ENCODE results near the gene AHCYL2. TPM values are rescaled to one million over a fixed set of nuclear protein-coding genes. Genes with fewer than 3 reads are reported as not detected.

Gene AHCYL2
- polyA plus RNA-seq, 1 donor from 2014 or later: 39.9 TPM

GRCh38 chr7:129450295-129450694 is 225.5 kb downstream of the AHCYL2 start:
- Histone ChIP-seq H3K4me3 (ENCODE audit: low read length) (no peak overlapping the region), H3K9ac (ENCODE audit: low read length) (no peak overlapping the region), H3K9me2 (ENCODE audit: insufficient read depth, low read length) (no peaks in the 10 kb centered on the region), H2AFZ (ENCODE audit: low read depth, low read length) (no peak overlapping the region), H3K27me3 (ENCODE audit: insufficient read depth, low read depth, low read length) (no peaks in the 10 kb centered on the region), H3F3A (ENCODE audit: insufficient read depth, low read length, poor library complexity, severe bottlenecking) (no peaks in the 10 kb centered on the region), H3K27ac (ENCODE audit: low read length) (no peak overlapping the region), H4K20me1 (ENCODE audit: insufficient read depth) (no peaks in the 10 kb centered on the region), H3K79me2 (replicated peaks; ENCODE audit: insufficient read depth, low read length) (no peaks in the 10 kb centered on the region), H3K36me3 (ENCODE audit: insufficient read depth, low read length) (no peaks in the 10 kb centered on the region), H3K9me3 (ENCODE audit: low read length) (no peaks in the 10 kb centered on the region), H3K4me2 (ENCODE audit: low read length) (no peak overlapping the region)
- TF ChIP-seq REST (IDR thresholded peaks at IDR 0.05; ENCODE audit: borderline replicate concordance): no peak
- no peak for TF ChIP-seq POLR2AphosphoS5 (IDR thresholded peaks at IDR 0.05)
- no peak for TF ChIP-seq EP300 (conservative IDR thresholded peaks at IDR 0.05; ENCODE audit: poor library complexity, severe bottlenecking)
- no peak for TF ChIP-seq SMC3 (conservative IDR thresholded peaks at IDR 0.05; ENCODE audit: poor library complexity)
- TF ChIP-seq EZH2 (IDR thresholded peaks at IDR 0.05; ENCODE audit: borderline replicate concordance, insufficient read depth, low read length, poor library complexity, severe bottlenecking): no peak
- no peak for TF ChIP-seq TAF1 (IDR thresholded peaks at IDR 0.05; ENCODE audit: low read depth)
- no peak for TF ChIP-seq RAD21 (conservative IDR thresholded peaks at IDR 0.05)
- no peak for TF ChIP-seq CTCF (IDR thresholded peaks at IDR 0.05; ENCODE audit: poor library complexity, severe bottlenecking)
- TF ChIP-seq MXI1 (conservative IDR thresholded peaks at IDR 0.05; ENCODE audit: poor library complexity, severe bottlenecking): no peak

- Histone ChIP-seq H3K27me3 (ENCODE audit: insufficient read depth, low read depth, low read length) (no peaks in the 10 kb centered on the region), H3K79me2 (replicated peaks; ENCODE audit: insufficient read depth, low read length) (no peaks in the 10 kb centered on the region), H2AFZ (ENCODE audit: low read depth, low read length) (no peak overlapping the region), H3F3A (ENCODE audit: insufficient read depth, low read length, poor library complexity, severe bottlenecking) (no peaks in the 10 kb centered on the region), H3K9me3 (ENCODE audit: low read length) (no peaks in the 10 kb centered on the region), H3K4me2 (ENCODE audit: low read length) (no peak overlapping the region), H3K36me3 (ENCODE audit: insufficient read depth, low read length) (peaks cover 7% of the 10 kb centered on the region), H3K27ac (ENCODE audit: low read length) (no peak overlapping the region), H3K9ac (ENCODE audit: low read length) (no peak overlapping the region), H3K9me2 (ENCODE audit: insufficient read depth, low read length) (no peaks in the 10 kb centered on the region), H4K20me1 (ENCODE audit: insufficient read depth) (no peaks in the 10 kb centered on the region), H3K4me3 (ENCODE audit: low read length) (no peak overlapping the region)
- TF ChIP-seq POLR2AphosphoS5 (IDR thresholded peaks at IDR 0.05) (no peak), SMC3 (conservative IDR thresholded peaks at IDR 0.05; ENCODE audit: poor library complexity) (no peak), EP300 (conservative IDR thresholded peaks at IDR 0.05; ENCODE audit: poor library complexity, severe bottlenecking) (no peak), TAF1 (IDR thresholded peaks at IDR 0.05; ENCODE audit: low read depth) (no peak), EZH2 (IDR thresholded peaks at IDR 0.05; ENCODE audit: borderline replicate concordance, insufficient read depth, low read length, poor library complexity, severe bottlenecking) (no peak), RAD21 (conservative IDR thresholded peaks at IDR 0.05) (no peak), MXI1 (conservative IDR thresholded peaks at IDR 0.05; ENCODE audit: poor library complexity, severe bottlenecking) (no peak), REST (IDR thresholded peaks at IDR 0.05; ENCODE audit: borderline replicate concordance) (no peak), CTCF (IDR thresholded peaks at IDR 0.05; ENCODE audit: poor library complexity, severe bottlenecking) (no peak)
These were observed 227.9 kb downstream of the AHCYL2 start for GRCh38 chr7:129452589-129453231.

All from neural cell (in vitro differentiated cells).